Ectodermal cell (in vitro differentiated cells): ENCODE results near the gene JMJD4.

ENCODE experiments used
- H3K27ac ChIP-seq: 2 replicates; pipeline ENCODE4 v1.7.0; 2013; ENCODE audit warnings: mild to moderate bottlenecking, low read depth, low read length; ENCODE audit not compliant: insufficient read depth, poor library complexity, severe bottlenecking
- H3K27me3 ChIP-seq: 2 replicates; pipeline ENCODE4 v1.7.0; 2013; ENCODE audit warnings: mild to moderate bottlenecking, low read length; ENCODE audit not compliant: insufficient read depth, control insufficient read depth, poor library complexity, severe bottlenecking
- H3K36me3 ChIP-seq: one replicate; pipeline ENCODE4 v1.7.0; 2013; ENCODE audit warnings: low read length; ENCODE audit not compliant: control insufficient read depth, insufficient read depth
- H3K4me1 ChIP-seq: one replicate; pipeline ENCODE4 v1.7.0; 2013; ENCODE audit warnings: low read length; ENCODE audit not compliant: control insufficient read depth, insufficient read depth
- H3K4me3 ChIP-seq: 2 replicates; pipeline ENCODE4 v1.7.0; 2013; ENCODE audit warnings: low read depth, low read length, control low read depth; ENCODE audit not compliant: insufficient read depth
- H3K9me3 ChIP-seq: 2 replicates; pipeline ENCODE4 v1.7.0; 2013; ENCODE audit warnings: mild to moderate bottlenecking, low read length, moderate library complexity; ENCODE audit not compliant: control insufficient read depth
- WGBS, 2 experiments: methylation state at CpG; one replicate each; pipeline ENCODE4 v1.1.7; 2013; ENCODE audit warnings: missing lambda C conversion rate in 2 of 2; 5-methylcytosine and 5-hydroxymethylcytosine counted together

The JMJD4 gene

GRCh38 chr1:227732586-227733308, 2.4 kb downstream of the JMJD4 start:
- H3K4me3 ChIP-seq = no peak overlapping the region
- H3K4me1 ChIP-seq = peaks cover 22% of the 10 kb centered on the region
- H3K36me3 ChIP-seq = peaks cover 11% of the 10 kb centered on the region
- H3K9me3 ChIP-seq = no peaks in the 10 kb centered on the region
- H3K27ac ChIP-seq = no peak overlapping the region
- H3K27me3 ChIP-seq = no peaks in the 10 kb centered on the region
- 94 to 95% methylated on average over 18 of the region's 18 CpGs for WGBS, 2 experiments

- 95 to 96% methylated on average over 19 of the region's 19 CpGs for WGBS, 2 experiments
- Histone ChIP-seq H3K4me1 (peaks cover 22% of the 10 kb centered on the region), H3K4me3 (no peak overlapping the region), H3K27ac (no peak overlapping the region), H3K27me3 (no peaks in the 10 kb centered on the region), H3K9me3 (no peaks in the 10 kb centered on the region), H3K36me3 (peaks cover 11% of the 10 kb centered on the region)
These were observed 3.2 kb downstream of the JMJD4 start for GRCh38 chr1:227731696-227732585.

- no peaks in the 10 kb centered on the region for H3K27me3 ChIP-seq
- no peak overlapping the region for H3K27ac ChIP-seq
- no peak overlapping the region for H3K4me3 ChIP-seq
- H3K4me1 ChIP-seq = peaks cover 18% of the 10 kb centered on the region
- H3K36me3 ChIP-seq = peaks cover 11% of the 10 kb centered on the region
- H3K9me3 ChIP-seq = no peaks in the 10 kb centered on the region
- 93 to 95% methylated on average over 11 of the region's 11 CpGs for WGBS, 2 experiments
These were observed 3.8 kb downstream of the JMJD4 start for GRCh38 chr1:227731241-227731677.

GRCh38 chr1:227730630-227731151, 4.4 kb downstream of the JMJD4 start:
- Histone ChIP-seq H3K4me1 (peaks cover 12% of the 10 kb centered on the region), H3K27me3 (no peaks in the 10 kb centered on the region), H3K27ac (no peak overlapping the region), H3K36me3 (peaks cover 11% of the 10 kb centered on the region), H3K9me3 (no peaks in the 10 kb centered on the region), H3K4me3 (no peak overlapping the region)
- WGBS, 2 experiments = 85 to 87% methylated on average over 16 of the region's 16 CpGs

- H3K27ac ChIP-seq = no peak overlapping the region
- no peaks in the 10 kb centered on the region for H3K27me3 ChIP-seq
- H3K36me3 ChIP-seq = peaks cover 11% of the 10 kb centered on the region
- WGBS, 2 experiments = 63 to 64% methylated on average over 13 of the region's 13 CpGs
- H3K9me3 ChIP-seq = no peaks in the 10 kb centered on the region
- H3K4me3 ChIP-seq = no peak overlapping the region
- peaks cover 12% of the 10 kb centered on the region for H3K4me1 ChIP-seq
These were observed 5.0 kb downstream of the JMJD4 start for GRCh38 chr1:227729881-227730629.

- Histone ChIP-seq H3K36me3 (peaks cover 11% of the 10 kb centered on the region), H3K4me3 (peak overlapping the region; percentile 63), H3K27ac (no peak overlapping the region), H3K9me3 (no peaks in the 10 kb centered on the region), H3K4me1 (peaks cover 12% of the 10 kb centered on the region), H3K27me3 (no peaks in the 10 kb centered on the region)
- WGBS, 2 experiments = 62 to 65% methylated on average over 5 of the region's 5 CpGs
These were observed 5.8 kb downstream of the JMJD4 start for GRCh38 chr1:227729144-227729880.

GRCh38 chr1:227728892-227729143, 6.3 kb downstream of the JMJD4 start:
- Histone ChIP-seq H3K4me3 (peak overlapping the region; percentile 63), H3K27ac (no peak overlapping the region), H3K9me3 (no peaks in the 10 kb centered on the region), H3K4me1 (peaks cover 12% of the 10 kb centered on the region), H3K36me3 (peaks cover 11% of the 10 kb centered on the region), H3K27me3 (no peaks in the 10 kb centered on the region)
- 27% methylated on average over 11 of the region's 11 CpGs for WGBS, 2 experiments

- 2 to 3% methylated on average over 39 to 44 of the region's 51 CpGs for WGBS, 2 experiments
- Histone ChIP-seq H3K4me1 (peaks cover 12% of the 10 kb centered on the region), H3K9me3 (no peaks in the 10 kb centered on the region), H3K36me3 (peaks cover 11% of the 10 kb centered on the region), H3K4me3 (peak overlapping the region; percentile 63), H3K27me3 (no peaks in the 10 kb centered on the region), H3K27ac (no peak overlapping the region)
These were observed 6.8 kb downstream of the JMJD4 start for GRCh38 chr1:227728059-227728891.
